ENCODE data around the gene CTCF. TPM values are rescaled to one million over a fixed set of nuclear protein-coding genes. Genes with fewer than 3 reads are reported as not detected.

Gene CTCF
- total and polyA plus RNA-seq, 4 donors = 10.1 to 35.3 (median 15.5) TPM

DNA sequence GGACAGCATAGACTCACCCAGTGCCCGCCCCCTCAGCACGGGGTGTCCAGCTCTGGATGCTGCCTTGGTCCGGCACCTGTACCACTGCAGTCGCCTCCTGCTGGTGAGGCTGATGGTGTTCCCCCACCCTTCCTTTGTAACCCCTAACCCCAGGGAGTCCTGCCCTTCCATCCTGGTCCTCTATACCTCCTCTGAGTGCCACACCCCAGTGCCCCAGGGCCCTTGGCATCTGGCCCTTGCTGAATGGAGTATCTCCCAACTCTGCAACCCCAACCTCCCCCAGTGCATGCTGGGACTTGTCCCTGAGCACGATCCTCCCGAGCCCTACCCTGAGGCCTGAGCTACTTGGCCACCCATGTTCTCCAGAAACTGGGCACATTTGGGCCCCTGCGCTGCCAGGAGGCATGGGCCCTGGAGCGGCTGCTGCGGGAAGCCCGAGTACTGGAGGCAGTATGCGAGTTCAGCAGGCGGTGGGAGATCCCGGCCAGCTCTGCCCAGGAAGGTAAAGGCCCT is 17.9 kb upstream of the CTCF start:
- TF ChIP-seq FOXA2 (IDR thresholded peaks at IDR 0.05) = no peak
- TF ChIP-seq, protein P1, sequence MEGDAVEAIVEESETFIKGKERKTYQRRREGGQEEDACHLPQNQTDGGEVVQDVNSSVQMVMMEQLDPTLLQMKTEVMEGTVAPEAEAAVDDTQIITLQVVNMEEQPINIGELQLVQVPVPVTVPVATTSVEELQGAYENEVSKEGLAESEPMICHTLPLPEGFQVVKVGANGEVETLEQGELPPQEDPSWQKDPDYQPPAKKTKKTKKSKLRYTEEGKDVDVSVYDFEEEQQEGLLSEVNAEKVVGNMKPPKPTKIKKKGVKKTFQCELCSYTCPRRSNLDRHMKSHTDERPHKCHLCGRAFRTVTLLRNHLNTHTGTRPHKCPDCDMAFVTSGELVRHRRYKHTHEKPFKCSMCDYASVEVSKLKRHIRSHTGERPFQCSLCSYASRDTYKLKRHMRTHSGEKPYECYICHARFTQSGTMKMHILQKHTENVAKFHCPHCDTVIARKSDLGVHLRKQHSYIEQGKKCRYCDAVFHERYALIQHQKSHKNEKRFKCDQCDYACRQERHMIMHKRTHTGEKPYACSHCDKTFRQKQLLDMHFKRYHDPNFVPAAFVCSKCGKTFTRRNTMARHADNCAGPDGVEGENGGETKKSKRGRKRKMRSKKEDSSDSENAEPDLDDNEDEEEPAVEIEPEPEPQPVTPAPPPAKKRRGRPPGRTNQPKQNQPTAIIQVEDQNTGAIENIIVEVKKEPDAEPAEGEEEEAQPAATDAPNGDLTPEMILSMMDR (IDR thresholded peaks at IDR 0.05; ENCODE audit: low read depth, low read length, missing input control) = no peak
- no peak for TF ChIP-seq HNF4A (conservative IDR thresholded peaks at IDR 0.05)
- TF ChIP-seq RAD21 (IDR thresholded peaks at IDR 0.05) = no peak
- TF ChIP-seq TAF1 (conservative IDR thresholded peaks at IDR 0.05) = no peak
- no peak for TF ChIP-seq GABPA (IDR thresholded peaks at IDR 0.05 in 1 of 2, conservative IDR thresholded peaks at IDR 0.05 in 1 of 2)
- TF ChIP-seq, protein P2, sequence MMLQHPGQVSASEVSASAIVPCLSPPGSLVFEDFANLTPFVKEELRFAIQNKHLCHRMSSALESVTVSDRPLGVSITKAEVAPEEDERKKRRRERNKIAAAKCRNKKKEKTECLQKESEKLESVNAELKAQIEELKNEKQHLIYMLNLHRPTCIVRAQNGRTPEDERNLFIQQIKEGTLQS (IDR thresholded peaks at IDR 0.05) = no peak
- TF ChIP-seq FOXA1 (IDR thresholded peaks at IDR 0.05) = no peak
- TF ChIP-seq, protein P3, sequence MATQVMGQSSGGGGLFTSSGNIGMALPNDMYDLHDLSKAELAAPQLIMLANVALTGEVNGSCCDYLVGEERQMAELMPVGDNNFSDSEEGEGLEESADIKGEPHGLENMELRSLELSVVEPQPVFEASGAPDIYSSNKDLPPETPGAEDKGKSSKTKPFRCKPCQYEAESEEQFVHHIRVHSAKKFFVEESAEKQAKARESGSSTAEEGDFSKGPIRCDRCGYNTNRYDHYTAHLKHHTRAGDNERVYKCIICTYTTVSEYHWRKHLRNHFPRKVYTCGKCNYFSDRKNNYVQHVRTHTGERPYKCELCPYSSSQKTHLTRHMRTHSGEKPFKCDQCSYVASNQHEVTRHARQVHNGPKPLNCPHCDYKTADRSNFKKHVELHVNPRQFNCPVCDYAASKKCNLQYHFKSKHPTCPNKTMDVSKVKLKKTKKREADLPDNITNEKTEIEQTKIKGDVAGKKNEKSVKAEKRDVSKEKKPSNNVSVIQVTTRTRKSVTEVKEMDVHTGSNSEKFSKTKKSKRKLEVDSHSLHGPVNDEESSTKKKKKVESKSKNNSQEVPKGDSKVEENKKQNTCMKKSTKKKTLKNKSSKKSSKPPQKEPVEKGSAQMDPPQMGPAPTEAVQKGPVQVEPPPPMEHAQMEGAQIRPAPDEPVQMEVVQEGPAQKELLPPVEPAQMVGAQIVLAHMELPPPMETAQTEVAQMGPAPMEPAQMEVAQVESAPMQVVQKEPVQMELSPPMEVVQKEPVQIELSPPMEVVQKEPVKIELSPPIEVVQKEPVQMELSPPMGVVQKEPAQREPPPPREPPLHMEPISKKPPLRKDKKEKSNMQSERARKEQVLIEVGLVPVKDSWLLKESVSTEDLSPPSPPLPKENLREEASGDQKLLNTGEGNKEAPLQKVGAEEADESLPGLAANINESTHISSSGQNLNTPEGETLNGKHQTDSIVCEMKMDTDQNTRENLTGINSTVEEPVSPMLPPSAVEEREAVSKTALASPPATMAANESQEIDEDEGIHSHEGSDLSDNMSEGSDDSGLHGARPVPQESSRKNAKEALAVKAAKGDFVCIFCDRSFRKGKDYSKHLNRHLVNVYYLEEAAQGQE (IDR thresholded peaks at IDR 0.05) = no peak
- no peak for DNase-seq (ENCODE audit: low spot score)
- Histone ChIP-seq H3K27ac (ENCODE audit: low read depth in 1 of 2, low read length in 2 of 2) (no peak overlapping the region), H3K4me3 (ENCODE audit: low read depth in 1 of 3, low read length in 3 of 3) (no peak overlapping the region), H3K9ac (ENCODE audit: low read depth in 1 of 2, low read length in 2 of 2) (no peak overlapping the region), H3K27me3 (ENCODE audit: control insufficient read depth in 4 of 4, insufficient read depth in 4 of 4, low read length in 3 of 4) (no peaks in the 10 kb centered on the region), H3K4me1 (ENCODE audit: control insufficient read depth in 4 of 4, insufficient read depth in 4 of 4, low read length in 3 of 4) (peaks cover 4 to 38% (median 29%) of the 10 kb centered on the region in 4 donors), H3K9me3 (ENCODE audit: control insufficient read depth in 4 of 4, low read length in 3 of 4) (no peaks in the 10 kb centered on the region), H3K36me3 (ENCODE audit: control insufficient read depth in 4 of 4, insufficient read depth in 3 of 4, low read depth in 1 of 4, low read length in 3 of 4) (peaks cover 11 to 43% (median 14%) of the 10 kb centered on the region in 4 donors)
- 88% methylated on average over 13 of the region's 13 CpGs for WGBS

DNA sequence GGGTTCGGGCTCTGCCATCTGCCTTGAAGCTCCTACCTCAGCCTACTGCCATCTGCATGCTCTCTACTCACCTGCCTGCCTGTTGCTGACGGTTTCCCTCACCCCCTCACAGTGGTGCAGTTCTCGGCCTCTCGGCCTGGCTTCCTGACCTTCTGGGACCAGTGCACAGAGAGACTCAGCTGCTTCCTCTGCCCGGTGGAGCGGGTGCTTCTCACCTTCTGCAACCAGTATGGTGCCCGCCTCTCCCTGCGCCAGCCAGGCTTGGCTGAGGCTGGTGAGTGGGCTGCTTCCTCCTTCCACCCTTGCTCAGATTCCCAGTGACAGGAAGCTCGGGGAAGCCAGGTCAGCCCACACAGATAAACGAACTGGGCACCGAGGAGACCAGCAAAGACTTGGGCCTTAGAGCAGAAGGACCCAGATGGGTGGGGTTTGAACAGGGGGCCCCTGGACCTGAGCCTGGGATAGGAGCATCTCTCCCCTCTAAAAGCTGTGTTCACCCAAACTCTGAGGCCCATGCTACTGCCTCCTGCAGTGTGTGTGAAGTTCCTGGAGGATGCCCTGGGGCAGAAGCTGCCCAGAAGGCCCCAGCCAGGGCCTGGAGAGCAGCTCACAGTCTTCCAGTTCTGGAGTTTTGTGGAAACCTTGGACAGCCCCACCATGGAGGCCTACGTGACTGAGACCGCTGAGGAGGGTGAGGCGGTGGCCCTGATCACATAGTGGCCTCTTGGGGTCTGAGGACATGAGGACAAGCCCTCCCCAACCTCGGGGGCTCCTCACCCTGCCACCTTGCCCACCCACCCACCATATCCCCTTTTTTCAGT is 17.3 kb upstream of the CTCF start:
- Histone ChIP-seq H3K4me1 (ENCODE audit: control insufficient read depth in 4 of 4, insufficient read depth in 4 of 4, low read length in 3 of 4) (peaks cover 4 to 38% (median 29%) of the 10 kb centered on the region in 4 donors), H3K27me3 (ENCODE audit: control insufficient read depth in 4 of 4, insufficient read depth in 4 of 4, low read length in 3 of 4) (no peaks in the 10 kb centered on the region), H3K9me3 (ENCODE audit: control insufficient read depth in 4 of 4, low read length in 3 of 4) (no peaks in the 10 kb centered on the region), H3K9ac (ENCODE audit: low read depth in 1 of 2, low read length in 2 of 2) (no peak overlapping the region), H3K36me3 (ENCODE audit: control insufficient read depth in 4 of 4, insufficient read depth in 3 of 4, low read depth in 1 of 4, low read length in 3 of 4) (peaks cover 8 to 39% (median 14%) of the 10 kb centered on the region in 4 donors), H3K4me3 (ENCODE audit: low read depth in 1 of 3, low read length in 3 of 3) (no peak overlapping the region), H3K27ac (ENCODE audit: low read depth in 1 of 2, low read length in 2 of 2) (no peak overlapping the region)
- 81% methylated on average over 15 of the region's 15 CpGs for WGBS
- no peak for DNase-seq (ENCODE audit: low spot score)
- TF ChIP-seq HNF4G (IDR thresholded peaks at IDR 0.05) = no peak
- TF ChIP-seq RXRA (IDR thresholded peaks at IDR 0.05) = no peak
- no peak for TF ChIP-seq RAD21 (IDR thresholded peaks at IDR 0.05)
- TF ChIP-seq YY1 (IDR thresholded peaks at IDR 0.05) = no peak
- TF ChIP-seq SP1 (IDR thresholded peaks at IDR 0.05) = no peak
- TF ChIP-seq, protein P3 (IDR thresholded peaks at IDR 0.05) = no peak
- TF ChIP-seq, protein P2 (IDR thresholded peaks at IDR 0.05) = no peak
- no peak for TF ChIP-seq JUND (IDR thresholded peaks at IDR 0.05)
- TF ChIP-seq, protein P1 (IDR thresholded peaks at IDR 0.05; ENCODE audit: low read depth, low read length, missing input control) = no peak
- no peak for TF ChIP-seq FOXA2 (IDR thresholded peaks at IDR 0.05)
- TF ChIP-seq, protein P4, sequence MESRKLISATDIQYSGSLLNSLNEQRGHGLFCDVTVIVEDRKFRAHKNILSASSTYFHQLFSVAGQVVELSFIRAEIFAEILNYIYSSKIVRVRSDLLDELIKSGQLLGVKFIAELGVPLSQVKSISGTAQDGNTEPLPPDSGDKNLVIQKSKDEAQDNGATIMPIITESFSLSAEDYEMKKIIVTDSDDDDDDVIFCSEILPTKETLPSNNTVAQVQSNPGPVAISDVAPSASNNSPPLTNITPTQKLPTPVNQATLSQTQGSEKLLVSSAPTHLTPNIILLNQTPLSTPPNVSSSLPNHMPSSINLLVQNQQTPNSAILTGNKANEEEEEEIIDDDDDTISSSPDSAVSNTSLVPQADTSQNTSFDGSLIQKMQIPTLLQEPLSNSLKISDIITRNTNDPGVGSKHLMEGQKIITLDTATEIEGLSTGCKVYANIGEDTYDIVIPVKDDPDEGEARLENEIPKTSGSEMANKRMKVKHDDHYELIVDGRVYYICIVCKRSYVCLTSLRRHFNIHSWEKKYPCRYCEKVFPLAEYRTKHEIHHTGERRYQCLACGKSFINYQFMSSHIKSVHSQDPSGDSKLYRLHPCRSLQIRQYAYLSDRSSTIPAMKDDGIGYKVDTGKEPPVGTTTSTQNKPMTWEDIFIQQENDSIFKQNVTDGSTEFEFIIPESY (IDR thresholded peaks at IDR 0.05) = no peak
